Neural cell (in vitro differentiated cells): ENCODE data around the gene EPAS1. TPM values are rescaled to one million over a fixed set of nuclear protein-coding genes. Genes with fewer than 3 reads are reported as not detected.

Experiments used
- H2AFZ ChIP-seq: fragments of 200-600, 300-800 bp; sonication (generic), shearing (Covaris generic); 2 replicates; pipeline ENCODE4 v1.6.0; 2014; ENCODE audit warnings: low read depth, mild to moderate bottlenecking, antibody characterized with exemption, low read length, moderate library complexity
- H3F3A ChIP-seq: fragments of 200-600 bp; shearing (Covaris generic); 2 replicates; pipeline ENCODE4 v1.6.1; 2016; ENCODE audit warnings: mild to moderate bottlenecking, moderate library complexity, mixed read lengths, antibody characterized with exemption, low read length; ENCODE audit not compliant: insufficient read depth, poor library complexity, severe bottlenecking
- H3K27ac ChIP-seq: fragments of 200-600, 300-800 bp; sonication (generic), shearing (Covaris generic); 2 replicates; pipeline ENCODE4 v1.5.1; 2014; ENCODE audit warnings: mild to moderate bottlenecking, low read length, moderate library complexity
- H3K27me3 ChIP-seq: fragments of 300-800, 200-600 bp; sonication (generic), shearing (Covaris generic); 2 replicates; pipeline ENCODE4 v1.6.0; 2014; ENCODE audit warnings: mild to moderate bottlenecking, low read depth, low read length, moderate library complexity; ENCODE audit not compliant: insufficient read depth
- H3K36me3 ChIP-seq: fragments of 300-800, 200-600 bp; sonication (generic), shearing (Covaris generic); 2 replicates; pipeline ENCODE4 v1.5.1; 2014; ENCODE audit warnings: mild to moderate bottlenecking, antibody characterized with exemption, low read length, moderate library complexity; ENCODE audit not compliant: insufficient read depth
- H3K4me2 ChIP-seq: fragments of 300-800, 200-600 bp; sonication (generic), shearing (Covaris generic); 2 replicates; pipeline ENCODE4 v1.6.0; 2014; ENCODE audit warnings: mild to moderate bottlenecking, low read length
- H3K4me3 ChIP-seq: fragments of 300-800, 200-600 bp; sonication (generic), shearing (Covaris generic); 2 replicates; pipeline ENCODE4 v1.5.1; 2014; ENCODE audit warnings: mild to moderate bottlenecking, low read length, moderate library complexity
- H3K79me2 ChIP-seq: fragments of 200-600 bp; shearing (Covaris generic); replicated peaks from 2 replicates; pipeline ENCODE4 v1.6.0; 2014; ENCODE audit warnings: mild to moderate bottlenecking, low read length, moderate library complexity; ENCODE audit not compliant: insufficient read depth
- H3K9ac ChIP-seq: fragments of 300-800, 200-600 bp; sonication (generic), shearing (Covaris generic); 2 replicates; pipeline ENCODE4 v1.6.1; 2016; ENCODE audit warnings: mild to moderate bottlenecking, low read length, mixed read lengths
- H3K9me2 ChIP-seq: fragments of 200-600 bp; shearing (Covaris generic); 2 replicates; pipeline ENCODE4 v1.6.1; 2016; ENCODE audit warnings: mild to moderate bottlenecking, low read length, mixed read lengths; ENCODE audit not compliant: insufficient read depth
- H3K9me3 ChIP-seq: fragments of 200-600, 300-800 bp; sonication (generic), shearing (Covaris generic); 2 replicates; pipeline ENCODE4 v1.6.1; 2016; ENCODE audit warnings: mild to moderate bottlenecking, mixed run types, low read length, moderate library complexity, mixed read lengths
- H4K20me1 ChIP-seq: fragments of 200-600 bp; shearing (Covaris generic); 2 replicates; pipeline ENCODE4 v1.6.1; 2016; ENCODE audit warnings: mild to moderate bottlenecking, mixed run types; ENCODE audit not compliant: insufficient read depth
- EP300 ChIP-seq: fragments of 450-650 bp; conservative IDR thresholded peaks from 2 replicates; pipeline ENCODE4 v1.6.1; 2014; ENCODE audit warnings: antibody characterized with exemption, mild to moderate bottlenecking, moderate library complexity; ENCODE audit not compliant: poor library complexity, severe bottlenecking
- EZH2 ChIP-seq: fragments of 200-600, 300-800 bp; shearing (Covaris generic), sonication (generic); IDR thresholded peaks from 2 replicates; pipeline ENCODE4 v1.6.1; 2014; ENCODE audit warnings: antibody characterized with exemption, low read length, borderline replicate concordance, mild to moderate bottlenecking; ENCODE audit not compliant: insufficient read depth, poor library complexity, severe bottlenecking
- MXI1 ChIP-seq: fragments of 450-650 bp; conservative IDR thresholded peaks from 2 replicates; pipeline ENCODE4 v1.6.1; 2014; ENCODE audit warnings: antibody characterized with exemption, mild to moderate bottlenecking; ENCODE audit not compliant: poor library complexity, severe bottlenecking
- POLR2AphosphoS5 ChIP-seq: IDR thresholded peaks from 2 replicates; pipeline ENCODE4 v1.6.1; 2012
- RAD21 ChIP-seq: fragments of 450-650 bp; conservative IDR thresholded peaks from 2 replicates; pipeline ENCODE4 v1.6.1; 2014; ENCODE audit warnings: antibody characterized with exemption, mild to moderate bottlenecking, moderate library complexity
- SMC3 ChIP-seq: fragments of 450-650 bp; conservative IDR thresholded peaks from 2 replicates; pipeline ENCODE4 v1.6.1; 2014; ENCODE audit warnings: antibody characterized with exemption, mild to moderate bottlenecking, moderate library complexity; ENCODE audit not compliant: poor library complexity
- TAF1 ChIP-seq: IDR thresholded peaks from 2 replicates; pipeline ENCODE4 v1.6.1; 2012; ENCODE audit warnings: low read depth
- polyA plus RNA-seq: library from polyadenylated mRNA; depleted of rRNA; stranded (reverse); fragments of >200 nt; gene quantifications from 2 replicates; pipeline ENCODE4 v1.2.3, GENCODE V29; 2014
- TF ChIP-seq, protein P1 (sequence below): fragments of 450-650 bp; IDR thresholded peaks from 2 replicates; pipeline ENCODE4 v1.5.1; 2014; ENCODE audit warnings: antibody characterized with exemption, mild to moderate bottlenecking, moderate library complexity; ENCODE audit not compliant: poor library complexity, severe bottlenecking
- TF ChIP-seq, protein P2 (sequence below): IDR thresholded peaks from 2 replicates; pipeline ENCODE4 v1.6.1; 2012; ENCODE audit warnings: borderline replicate concordance

Gene EPAS1
- polyA plus RNA-seq, 1 donor from 2014 or later: not detected

DNA sequence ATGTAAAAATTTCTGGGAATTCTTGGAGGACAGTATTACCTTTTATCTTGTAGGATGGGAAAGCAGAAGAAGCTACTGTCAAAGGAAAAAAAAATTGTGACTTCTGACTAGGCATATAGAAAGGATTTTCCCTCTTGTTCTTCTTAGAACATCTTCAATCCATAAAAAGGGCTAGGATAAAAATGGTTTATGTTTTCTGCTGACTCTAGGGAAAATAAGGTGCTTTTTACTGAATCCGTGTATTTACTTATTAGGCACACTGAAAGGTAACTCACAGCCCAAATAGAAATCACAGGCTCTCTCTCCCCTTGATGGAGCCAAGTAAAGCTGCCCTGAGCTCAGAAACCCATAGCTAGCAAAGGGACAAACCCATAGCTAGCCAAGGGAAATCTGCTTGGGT, 74.6 kb downstream of the EPAS1 start:
- H3K9me2 ChIP-seq: no peaks in the 10 kb centered on the region
- H2AFZ ChIP-seq: no peak overlapping the region
- no peaks in the 10 kb centered on the region for H3K9me3 ChIP-seq
- H3F3A ChIP-seq: no peaks in the 10 kb centered on the region
- H3K27me3 ChIP-seq: no peaks in the 10 kb centered on the region
- H3K79me2 ChIP-seq: no peaks in the 10 kb centered on the region
- TF ChIP-seq TAF1 (no peak), POLR2AphosphoS5 (no peak), EZH2 (no peak), RAD21 (no peak), SMC3 (no peak), EP300 (no peak)
- no peaks in the 10 kb centered on the region for H4K20me1 ChIP-seq
- H3K4me2 ChIP-seq: no peak overlapping the region
- H3K27ac ChIP-seq: no peak overlapping the region
- H3K9ac ChIP-seq: no peak overlapping the region
- H3K36me3 ChIP-seq: no peaks in the 10 kb centered on the region
- H3K4me3 ChIP-seq: no peak overlapping the region

DNA sequence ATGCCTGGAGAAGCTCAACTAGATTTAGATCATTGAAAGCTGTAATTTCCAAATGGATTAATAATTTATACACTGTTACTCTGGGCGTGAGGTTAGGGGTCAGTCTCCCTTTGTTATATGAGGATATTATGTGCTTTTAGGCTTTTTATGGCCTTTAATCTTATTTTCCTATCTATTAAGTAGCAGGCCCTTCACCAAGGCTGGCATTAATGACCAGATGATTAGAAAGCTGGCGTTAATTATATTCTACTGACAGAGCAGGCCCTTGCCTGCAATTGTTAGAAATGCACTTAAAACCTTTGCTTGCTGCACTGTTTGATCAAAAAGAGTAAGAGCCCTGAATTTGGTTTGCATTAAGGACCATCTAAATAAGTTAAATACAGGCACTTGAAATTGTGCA, 75.3 kb downstream of the EPAS1 start:
- H4K20me1 ChIP-seq: no peaks in the 10 kb centered on the region
- H3K4me3 ChIP-seq: no peak overlapping the region
- no peak overlapping the region for H3K27ac ChIP-seq
- H3K9me3 ChIP-seq: no peaks in the 10 kb centered on the region
- no peaks in the 10 kb centered on the region for H3F3A ChIP-seq
- no peaks in the 10 kb centered on the region for H3K27me3 ChIP-seq
- H3K9ac ChIP-seq: no peak overlapping the region
- H3K36me3 ChIP-seq: no peaks in the 10 kb centered on the region
- H3K79me2 ChIP-seq: no peaks in the 10 kb centered on the region
- H2AFZ ChIP-seq: no peak overlapping the region
- no peak overlapping the region for H3K4me2 ChIP-seq
- TF ChIP-seq POLR2AphosphoS5 (no peak), EZH2 (no peak), MXI1 (no peak), RAD21 (no peak), TAF1 (no peak), EP300 (no peak), SMC3 (no peak)
- TF ChIP-seq, protein P1, sequence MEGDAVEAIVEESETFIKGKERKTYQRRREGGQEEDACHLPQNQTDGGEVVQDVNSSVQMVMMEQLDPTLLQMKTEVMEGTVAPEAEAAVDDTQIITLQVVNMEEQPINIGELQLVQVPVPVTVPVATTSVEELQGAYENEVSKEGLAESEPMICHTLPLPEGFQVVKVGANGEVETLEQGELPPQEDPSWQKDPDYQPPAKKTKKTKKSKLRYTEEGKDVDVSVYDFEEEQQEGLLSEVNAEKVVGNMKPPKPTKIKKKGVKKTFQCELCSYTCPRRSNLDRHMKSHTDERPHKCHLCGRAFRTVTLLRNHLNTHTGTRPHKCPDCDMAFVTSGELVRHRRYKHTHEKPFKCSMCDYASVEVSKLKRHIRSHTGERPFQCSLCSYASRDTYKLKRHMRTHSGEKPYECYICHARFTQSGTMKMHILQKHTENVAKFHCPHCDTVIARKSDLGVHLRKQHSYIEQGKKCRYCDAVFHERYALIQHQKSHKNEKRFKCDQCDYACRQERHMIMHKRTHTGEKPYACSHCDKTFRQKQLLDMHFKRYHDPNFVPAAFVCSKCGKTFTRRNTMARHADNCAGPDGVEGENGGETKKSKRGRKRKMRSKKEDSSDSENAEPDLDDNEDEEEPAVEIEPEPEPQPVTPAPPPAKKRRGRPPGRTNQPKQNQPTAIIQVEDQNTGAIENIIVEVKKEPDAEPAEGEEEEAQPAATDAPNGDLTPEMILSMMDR: no peak
- TF ChIP-seq, protein P2, sequence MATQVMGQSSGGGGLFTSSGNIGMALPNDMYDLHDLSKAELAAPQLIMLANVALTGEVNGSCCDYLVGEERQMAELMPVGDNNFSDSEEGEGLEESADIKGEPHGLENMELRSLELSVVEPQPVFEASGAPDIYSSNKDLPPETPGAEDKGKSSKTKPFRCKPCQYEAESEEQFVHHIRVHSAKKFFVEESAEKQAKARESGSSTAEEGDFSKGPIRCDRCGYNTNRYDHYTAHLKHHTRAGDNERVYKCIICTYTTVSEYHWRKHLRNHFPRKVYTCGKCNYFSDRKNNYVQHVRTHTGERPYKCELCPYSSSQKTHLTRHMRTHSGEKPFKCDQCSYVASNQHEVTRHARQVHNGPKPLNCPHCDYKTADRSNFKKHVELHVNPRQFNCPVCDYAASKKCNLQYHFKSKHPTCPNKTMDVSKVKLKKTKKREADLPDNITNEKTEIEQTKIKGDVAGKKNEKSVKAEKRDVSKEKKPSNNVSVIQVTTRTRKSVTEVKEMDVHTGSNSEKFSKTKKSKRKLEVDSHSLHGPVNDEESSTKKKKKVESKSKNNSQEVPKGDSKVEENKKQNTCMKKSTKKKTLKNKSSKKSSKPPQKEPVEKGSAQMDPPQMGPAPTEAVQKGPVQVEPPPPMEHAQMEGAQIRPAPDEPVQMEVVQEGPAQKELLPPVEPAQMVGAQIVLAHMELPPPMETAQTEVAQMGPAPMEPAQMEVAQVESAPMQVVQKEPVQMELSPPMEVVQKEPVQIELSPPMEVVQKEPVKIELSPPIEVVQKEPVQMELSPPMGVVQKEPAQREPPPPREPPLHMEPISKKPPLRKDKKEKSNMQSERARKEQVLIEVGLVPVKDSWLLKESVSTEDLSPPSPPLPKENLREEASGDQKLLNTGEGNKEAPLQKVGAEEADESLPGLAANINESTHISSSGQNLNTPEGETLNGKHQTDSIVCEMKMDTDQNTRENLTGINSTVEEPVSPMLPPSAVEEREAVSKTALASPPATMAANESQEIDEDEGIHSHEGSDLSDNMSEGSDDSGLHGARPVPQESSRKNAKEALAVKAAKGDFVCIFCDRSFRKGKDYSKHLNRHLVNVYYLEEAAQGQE: no peak
- H3K9me2 ChIP-seq: no peaks in the 10 kb centered on the region

DNA sequence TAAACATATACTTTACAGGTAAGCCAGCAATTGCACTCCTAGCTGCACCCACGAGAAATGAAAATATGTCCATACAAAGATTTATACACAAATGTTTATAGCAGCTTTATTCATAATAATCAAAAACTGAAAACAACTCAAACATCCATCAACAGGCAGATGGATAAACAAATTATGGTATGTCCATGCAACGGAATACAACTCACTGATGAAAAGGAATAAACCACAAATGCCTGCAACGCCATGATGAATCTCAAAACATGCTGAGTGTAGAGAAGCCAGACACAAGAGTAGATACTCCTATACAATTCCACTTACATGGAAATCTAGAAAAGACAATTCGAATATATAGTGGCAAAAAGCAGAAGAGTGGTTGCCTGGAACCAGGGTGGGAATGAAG, 76.0 kb downstream of the EPAS1 start:
- Histone ChIP-seq H3K27me3 (no peaks in the 10 kb centered on the region), H3K9me2 (no peaks in the 10 kb centered on the region), H3K4me3 (no peak overlapping the region), H3K79me2 (no peaks in the 10 kb centered on the region), H3F3A (no peaks in the 10 kb centered on the region), H3K27ac (no peak overlapping the region), H4K20me1 (no peaks in the 10 kb centered on the region), H3K4me2 (no peak overlapping the region), H3K9ac (no peak overlapping the region), H2AFZ (no peak overlapping the region), H3K9me3 (no peaks in the 10 kb centered on the region), H3K36me3 (no peaks in the 10 kb centered on the region)
- TF ChIP-seq SMC3 (no peak), RAD21 (no peak), EZH2 (no peak), TAF1 (no peak), MXI1 (no peak)
